Ammon's horn (tissue), 1 donor: ENCODE data around the gene PCNX3.

ENCODE experiments used
- DNase-seq: peaks from one replicate; pipeline ENCODE4 v3.0.0-alpha.2; 2016; ENCODE audit warnings: low spot score

PCNX3 gene

DNA sequence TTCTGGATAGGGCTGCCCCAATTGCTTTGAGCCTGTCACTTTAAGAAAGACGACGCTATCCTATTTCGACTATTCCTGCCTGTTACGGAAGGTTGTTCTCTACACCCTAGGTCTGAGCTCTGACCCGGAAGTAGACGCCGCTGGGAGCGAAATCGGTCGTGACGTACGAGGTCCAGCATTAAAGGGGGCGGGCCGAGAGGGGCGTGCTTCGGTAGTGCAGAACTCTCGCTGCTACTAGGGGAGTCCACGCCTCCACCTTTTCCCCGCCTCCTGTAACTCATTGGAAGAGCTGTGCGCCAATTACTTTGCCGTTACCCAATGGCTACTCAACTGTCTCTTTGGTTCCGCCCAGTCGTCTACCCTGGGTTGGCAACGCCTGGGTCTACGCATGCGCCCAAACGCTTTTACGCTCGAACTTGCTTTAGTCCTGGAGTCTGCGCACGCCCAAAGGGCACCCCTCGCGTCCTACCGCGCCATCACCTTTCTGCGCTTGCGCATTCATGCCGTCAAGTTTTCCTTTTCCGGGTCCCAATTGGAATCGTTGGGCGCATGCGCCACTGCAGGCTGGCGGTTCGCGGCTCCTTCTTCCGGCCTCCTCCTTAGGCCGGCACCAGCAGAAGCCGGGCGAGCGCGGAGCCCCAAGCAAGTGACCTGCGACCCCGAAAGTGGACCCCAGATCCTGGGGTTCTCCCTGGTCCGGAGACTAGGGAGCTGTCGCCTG, at the start of gene PCNX3:
TSS of gene PCNX3 (plus strand) at position 548 of the 721 bp plus-strand sequence. CDS start 536 bp downstream, outside the sequence.
- peak; percentile 100 for DNase-seq

- no peak for DNase-seq
Measured at GRCh38 chr11:65569164-65569972, 46.2 kb upstream of the PCNX3 start.

GRCh38 chr11:65569973-65570918, 45.3 kb upstream of the PCNX3 start, which contains the start of gene ZNRD2:
ZNRD2 (plus strand) TSS chr11:65570477; CDS start chr11:65570492, 15 bp downstream.
- DNase-seq: peak; percentile 99

DNA sequence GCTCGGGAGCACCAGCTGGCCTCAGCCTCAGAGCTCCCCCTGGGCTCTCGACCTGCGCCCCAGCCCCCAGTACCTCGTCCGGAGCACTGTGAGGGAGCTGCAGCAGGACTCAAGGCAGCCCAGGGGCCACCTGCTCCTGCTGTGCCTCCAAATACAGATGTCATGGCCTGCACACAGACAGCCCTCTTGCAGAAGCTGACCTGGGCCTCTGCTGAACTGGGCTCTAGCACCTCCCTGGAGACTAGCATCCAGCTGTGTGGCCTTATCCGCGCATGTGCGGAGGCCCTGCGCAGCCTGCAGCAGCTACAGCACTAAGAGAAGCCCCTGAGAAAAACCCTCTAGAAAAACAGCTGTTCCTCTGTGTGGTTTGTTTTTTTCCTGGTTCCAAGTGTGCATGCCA, 44.2 kb upstream of the PCNX3 start:
- DNase-seq: no peak

DNA sequence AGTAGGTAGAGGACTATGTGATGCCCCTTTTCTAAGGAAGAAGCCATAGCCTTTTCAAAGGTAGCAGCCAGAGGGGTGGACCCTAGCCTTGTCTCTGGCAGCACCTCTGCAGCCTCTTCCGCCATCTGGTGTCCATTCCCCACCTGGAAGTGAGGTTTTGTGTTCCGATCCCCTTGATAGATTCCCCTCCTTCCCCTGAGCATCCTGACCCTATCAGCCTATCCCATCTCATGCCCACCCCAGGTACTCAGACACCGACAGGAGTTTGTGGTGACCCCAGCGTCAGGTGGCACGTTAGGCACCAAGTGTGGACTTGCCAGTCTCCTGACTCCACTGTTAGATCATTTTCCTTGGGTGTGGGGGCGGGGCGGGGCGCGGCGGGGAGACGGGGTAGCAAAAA, 43.6 kb upstream of the PCNX3 start:
- DNase-seq: no peak

- peak; percentile 91 for DNase-seq
Measured at GRCh38 chr11:65572356-65573051, 43.1 kb upstream of the PCNX3 start, which contains the start of gene FAM89B. FAM89B (plus strand) TSS chr11:65572538; CDS start chr11:65572670, 132 bp downstream.

DNA sequence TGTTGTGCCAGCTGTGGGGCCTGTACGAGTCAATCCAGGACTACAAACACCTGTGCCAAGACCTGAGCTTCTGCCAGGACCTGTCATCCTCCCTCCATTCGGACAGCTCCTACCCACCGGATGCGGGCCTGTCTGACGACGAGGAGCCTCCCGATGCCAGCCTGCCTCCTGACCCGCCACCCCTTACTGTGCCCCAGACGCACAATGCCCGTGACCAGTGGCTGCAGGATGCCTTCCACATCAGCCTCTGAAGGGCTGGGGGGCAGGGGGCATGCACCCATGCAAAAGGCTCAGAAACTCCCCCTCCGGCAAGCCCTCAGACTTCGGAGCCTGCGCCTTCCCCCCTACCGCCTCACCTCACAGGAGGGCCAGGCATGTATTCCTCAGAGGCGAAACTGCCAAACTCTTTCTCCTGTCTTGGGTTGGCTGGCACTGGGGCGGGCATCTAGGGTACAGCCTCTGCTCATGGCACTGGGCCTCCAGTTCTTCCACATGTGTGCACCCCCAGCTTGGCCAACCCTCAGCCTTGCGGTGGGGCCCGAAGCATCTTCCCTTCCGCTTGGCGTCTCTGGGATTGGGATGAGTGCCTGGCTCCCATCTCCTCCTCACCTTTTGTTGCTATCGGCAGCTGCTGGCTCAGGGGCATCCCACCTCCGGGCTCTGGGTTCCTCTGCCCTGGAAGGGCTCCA, 42.0 kb upstream of the PCNX3 start:
- DNase-seq: no peak

GRCh38 chr11:65574109-65574810, 41.3 kb upstream of the PCNX3 start:
- DNase-seq: peak; percentile 81

DNA sequence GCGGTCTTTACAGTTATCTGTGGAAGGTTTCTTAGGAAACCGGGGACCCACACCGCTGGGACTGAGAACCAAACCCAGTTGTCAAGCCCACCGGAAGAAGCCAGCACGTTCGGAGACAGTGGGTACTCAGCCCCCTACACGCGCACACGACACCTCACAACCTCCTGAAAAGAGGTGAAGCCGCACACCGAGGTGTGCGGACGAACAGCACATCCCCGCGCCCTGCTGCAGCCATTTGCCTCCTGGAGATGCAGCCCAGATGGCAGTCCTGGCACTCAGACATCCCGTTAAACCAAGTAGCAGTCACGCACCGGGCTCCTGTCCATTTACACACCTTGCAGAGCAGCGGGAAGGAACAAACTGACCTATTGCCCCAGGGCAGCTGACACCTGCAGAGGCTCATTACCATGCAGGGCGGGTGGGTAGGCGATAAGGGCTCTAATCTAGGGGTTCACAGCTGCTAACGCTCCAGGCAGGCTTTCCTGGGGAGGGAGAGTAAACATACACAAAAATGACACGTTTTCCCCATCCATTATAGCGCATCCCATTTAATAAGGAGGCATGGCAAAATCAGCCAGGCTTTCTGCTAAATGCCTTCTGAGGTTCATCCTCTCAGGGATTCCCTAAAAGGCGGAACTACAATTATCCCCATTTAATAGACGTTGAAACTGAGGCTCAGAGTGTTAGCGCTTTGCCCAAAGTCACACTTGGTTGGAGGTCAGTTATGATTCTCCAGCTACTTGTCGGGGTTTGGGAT, 40.6 kb upstream of the PCNX3 start:
- no peak for DNase-seq

DNA sequence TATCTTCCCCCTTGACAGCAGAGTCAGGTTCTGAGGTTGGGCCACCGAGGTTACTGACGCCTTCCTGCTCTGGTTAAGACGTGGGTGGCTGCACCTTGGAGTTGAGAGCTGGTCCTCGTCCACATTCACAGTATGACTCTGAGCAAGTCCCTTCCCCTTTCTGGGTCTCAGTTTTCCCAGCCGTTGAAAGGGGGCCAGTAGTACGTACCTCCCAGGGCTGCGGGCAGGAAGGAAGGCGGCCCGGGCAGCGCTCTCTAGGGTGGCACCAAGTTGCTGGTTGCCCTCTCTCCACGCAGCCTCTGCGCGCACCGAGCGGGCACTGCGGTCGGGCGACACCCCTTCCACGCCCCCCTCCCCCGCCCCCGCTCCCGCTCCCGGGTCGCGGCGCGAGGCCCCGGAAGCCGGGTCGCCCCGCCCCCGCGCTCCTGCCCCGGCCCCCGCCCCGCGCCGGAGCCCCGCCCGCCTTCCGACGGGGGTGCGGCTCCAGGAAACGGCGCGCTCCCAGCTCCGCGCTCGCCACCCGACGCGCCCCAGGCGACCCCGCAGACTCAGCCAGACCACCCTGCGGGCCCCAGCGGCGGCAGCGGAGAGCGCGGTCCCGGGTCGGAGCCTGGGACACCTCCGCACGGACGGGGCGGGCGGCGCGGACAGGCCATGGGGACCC, 39.9 kb upstream of the PCNX3 start, which contains the start of gene EHBP1L1:
TSS of gene EHBP1L1 (plus strand) at position 486 of the 664 bp plus-strand sequence. CDS start 250 bp downstream, outside the sequence.
- DNase-seq: no peak

- DNase-seq: no peak
Measured at GRCh38 chr11:65576232-65576866, 39.2 kb upstream of the PCNX3 start.

GRCh38 chr11:65576867-65577755, 38.5 kb upstream of the PCNX3 start:
- no peak for DNase-seq

DNA sequence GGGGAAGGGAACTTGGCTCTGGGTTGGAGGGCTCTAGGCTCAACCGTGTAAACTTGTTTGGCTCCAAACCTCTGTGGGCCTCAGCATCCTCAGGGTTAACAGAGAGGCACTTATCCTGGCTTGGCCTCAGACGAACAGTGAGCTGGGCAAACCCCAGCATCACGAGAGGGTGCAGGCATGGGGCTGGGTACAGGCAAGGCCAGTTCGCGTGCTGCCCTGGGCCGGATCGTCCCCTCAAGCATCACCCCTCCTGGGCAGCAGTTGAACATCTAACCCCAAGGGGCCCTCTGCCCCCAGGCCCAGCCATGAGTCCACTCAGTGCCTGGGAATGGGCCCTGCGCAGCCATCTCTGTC, 37.8 kb upstream of the PCNX3 start:
- no peak for DNase-seq

GRCh38 chr11:65578134-65578533, 37.4 kb upstream of the PCNX3 start:
- DNase-seq: no peak

DNA sequence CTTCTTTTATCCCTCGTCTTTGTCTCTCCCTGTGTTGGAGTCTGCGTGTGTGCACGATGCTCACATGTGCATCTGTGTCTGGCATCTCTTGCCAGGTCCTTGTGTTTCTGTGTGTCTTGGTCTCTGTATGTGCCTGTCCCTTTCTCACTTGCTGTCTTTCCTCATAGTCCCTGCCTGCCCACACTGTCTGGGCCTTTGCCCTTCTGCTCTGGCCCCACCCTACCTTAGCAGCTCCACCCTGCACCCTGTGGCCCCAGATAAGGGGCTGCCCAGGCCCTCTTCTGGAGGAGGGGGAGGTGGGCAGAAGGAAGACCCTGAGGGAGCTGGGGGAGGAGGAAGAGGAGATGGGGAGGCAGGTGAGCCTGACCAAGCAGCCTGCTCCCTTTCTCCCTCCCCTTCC, 36.9 kb upstream of the PCNX3 start:
- DNase-seq: no peak

DNA sequence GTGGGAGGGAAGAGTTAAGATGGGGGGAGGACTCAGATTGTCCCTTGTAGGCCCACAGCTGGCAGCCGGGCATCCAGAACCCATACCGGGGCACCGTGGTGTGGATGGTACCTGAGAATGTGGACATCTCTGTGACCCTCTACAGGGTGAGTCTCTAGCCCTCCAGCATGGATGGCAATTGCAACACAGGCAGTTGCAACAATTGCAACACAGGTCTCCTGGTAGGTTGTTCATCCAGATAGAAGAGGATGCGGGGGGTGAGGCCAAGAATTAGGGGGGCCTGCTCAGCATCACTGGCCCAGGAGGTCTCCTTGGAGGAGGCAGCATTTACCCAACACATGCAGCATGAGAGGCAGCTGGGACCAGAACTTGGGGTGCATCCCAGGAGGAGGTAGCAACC, 36.3 kb upstream of the PCNX3 start:
- DNase-seq: no peak

DNA sequence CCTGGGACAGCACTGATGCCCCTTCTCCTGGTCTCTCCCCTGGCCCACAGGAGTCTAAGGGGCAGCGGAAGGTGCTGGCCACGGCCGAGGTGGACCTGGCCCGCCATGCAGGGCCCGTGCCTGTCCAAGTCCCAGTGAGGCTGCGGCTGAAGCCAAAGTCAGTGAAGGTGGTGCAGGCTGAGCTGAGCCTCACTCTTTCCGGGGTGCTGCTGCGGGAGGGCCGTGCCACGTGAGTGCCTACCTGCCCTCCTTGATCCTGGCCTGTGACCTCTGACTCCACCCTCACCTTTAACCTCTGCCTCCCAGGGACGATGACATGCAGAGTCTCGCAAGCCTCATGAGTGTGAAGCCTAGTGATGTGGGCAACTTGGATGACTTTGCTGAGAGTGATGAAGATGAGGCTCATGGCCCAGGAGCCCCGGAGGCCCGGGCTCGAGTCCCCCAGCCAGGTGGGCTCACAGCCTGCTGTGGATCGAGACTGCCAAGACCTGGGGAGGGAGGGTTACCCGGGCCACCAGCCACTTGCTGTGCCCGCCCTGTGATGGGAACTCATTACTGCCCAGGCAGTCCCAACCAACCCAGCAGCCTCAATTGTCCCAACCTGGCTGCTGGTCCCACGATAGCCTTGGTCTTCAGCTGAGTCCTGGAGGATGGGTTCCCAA, 35.4 kb upstream of the PCNX3 start:
- DNase-seq: no peak
